Right lobe of liver (tissue), 6 donors: ENCODE data around the gene SRP68. TPM values are rescaled to one million over a fixed set of nuclear protein-coding genes. Genes with fewer than 3 reads are reported as not detected.

Experiments
- ATAC-seq, 4 donors: fragments of 200-7000 bp; cut with Tn5 transposase; one replicate each; pipeline ENCODE4 v1.9.1; 2020; ENCODE audit warnings: mild to moderate bottlenecking in 4 of 4, moderate library complexity in 4 of 4
- DNase-seq, 3 donors: peaks; one replicate each; pipeline ENCODE4 v3.0.0-alpha.2; 2020
- H3K27ac ChIP-seq, 3 donors: fragments of 200-600 bp; one replicate each; pipeline ENCODE4 v1.8.0; 2022
- H3K27me3 ChIP-seq, 2 donors: fragments of 200-600 bp; one replicate each; pipeline ENCODE4 v1.8.0; 2022
- H3K36me3 ChIP-seq, 4 donors: fragments of 200-600 bp; sonication (generic) in 1 of 4; one replicate each; pipeline versions ENCODE4 v1.5.1 to v1.8.0; 2017 to 2022; ENCODE audit warnings: control low read depth in 1 of 4
- H3K4me1 ChIP-seq, 4 donors: fragments of 200-600 bp; sonication (generic) in 1 of 4; one replicate each; pipeline versions ENCODE4 v1.5.1 to v1.8.0; 2017 to 2022; ENCODE audit warnings: control low read depth in 1 of 4
- H3K4me3 ChIP-seq, 3 donors: fragments of 200-600 bp; one replicate each; pipeline ENCODE4 v1.8.0; 2022
- H3K9me3 ChIP-seq, 4 donors: fragments of 200-600 bp; sonication (generic) in 1 of 4; one replicate each; pipeline versions ENCODE4 v1.5.1 to v1.8.0; 2017 to 2022; ENCODE audit warnings: control low read depth in 1 of 4
- POLR2A ChIP-seq: fragments of 450-650 bp; IDR thresholded peaks from one replicate; pipeline ENCODE4 v1.6.1; 2017; ENCODE audit warnings: antibody characterized with exemption, mild to moderate bottlenecking
- WGBS: methylation state at CpG from one replicate; pipeline ENCODE4 v1.1.6; 2018; ENCODE audit warnings: low coverage, low lambda C conversion rate; ENCODE audit not compliant: insufficient coverage; ENCODE audit errors: missing lambda C conversion rate; 5-methylcytosine and 5-hydroxymethylcytosine counted together
- intact Hi-C, 2 donors: fragments of 100-400 bp; cut with DNase I; formaldehyde crosslinking; loops; one replicate each; pipeline versions ENCODE4 v1.11.2 to v1.14.1; 2022
- total RNA-seq, 6 experiments: library from RNA; depleted of rRNA in 2 of 6; stranded (reverse); fragments of >200 nt in 2 of 6; fragmentation: NEBNext Ultra II Directional in 3 of 6; extraction: Animal tissue kit (Norgen Biotek cat#: 25700) in 3 of 6; gene quantifications; one replicate each; pipeline versions ENCODE4 v1.1.0 to v1.2.4, GENCODE V29; 2016 to 2023
- TF ChIP-seq, protein P1 (sequence below), 4 donors: fragments of 200-600 bp in 3 of 4; fragments of 450-650 bp in 1 of 4; IDR thresholded peaks; one replicate each; pipeline versions ENCODE4 v1.5.1 to v1.8.0; 2016 to 2022; ENCODE audit warnings: antibody characterized with exemption in 4 of 4, mild to moderate bottlenecking in 2 of 4
- donor health status: DM: no; HTN: yes; CAD: no.
- donor health status: DM: no; HTN: no; CAD: no.
- donor health status: DM: no; HTN: no; CAD: no.
- donor health status: DM: no; HTN: yes; CAD: no.
- donor health status: DM: no; HTN: yes; CAD: no.

Gene SRP68
- total RNA-seq, 6 experiments from 2014 or later: 31.0 to 37.0 (median 35.1) TPM

DNA sequence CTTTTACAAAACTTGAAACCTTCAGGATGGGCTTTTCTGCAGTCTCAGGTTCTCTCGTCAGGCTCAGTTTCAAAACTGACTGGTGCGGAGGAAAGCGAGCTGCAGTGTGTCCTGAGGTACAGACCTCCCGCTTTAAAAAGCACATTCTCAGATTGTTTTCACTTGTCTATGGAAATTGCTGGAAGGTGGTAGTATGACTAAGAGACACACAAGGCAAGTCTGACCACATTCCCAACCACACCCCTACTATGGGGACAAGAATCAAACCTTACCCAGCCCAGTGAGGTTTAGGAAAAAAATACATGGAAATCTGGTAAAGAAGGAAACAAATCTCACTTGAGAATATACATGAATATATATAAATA lies 18.2 kb downstream of the SRP68 start:
- no peak overlapping the region for H3K27ac ChIP-seq
- ATAC-seq (no peak), DNase-seq (no peak)
- H3K9me3 ChIP-seq: no peaks in the 10 kb centered on the region
- WGBS: 96% methylated on average over 4 of the region's 4 CpGs
- H3K4me1 ChIP-seq: no peaks in the 10 kb centered on the region
- no peak overlapping the region for H3K4me3 ChIP-seq
- peaks cover 16 to 87% (median 43%) of the 10 kb centered on the region in 4 donors for H3K36me3 ChIP-seq
- intact Hi-C loops: no loop called here
- TF ChIP-seq, protein P1, sequence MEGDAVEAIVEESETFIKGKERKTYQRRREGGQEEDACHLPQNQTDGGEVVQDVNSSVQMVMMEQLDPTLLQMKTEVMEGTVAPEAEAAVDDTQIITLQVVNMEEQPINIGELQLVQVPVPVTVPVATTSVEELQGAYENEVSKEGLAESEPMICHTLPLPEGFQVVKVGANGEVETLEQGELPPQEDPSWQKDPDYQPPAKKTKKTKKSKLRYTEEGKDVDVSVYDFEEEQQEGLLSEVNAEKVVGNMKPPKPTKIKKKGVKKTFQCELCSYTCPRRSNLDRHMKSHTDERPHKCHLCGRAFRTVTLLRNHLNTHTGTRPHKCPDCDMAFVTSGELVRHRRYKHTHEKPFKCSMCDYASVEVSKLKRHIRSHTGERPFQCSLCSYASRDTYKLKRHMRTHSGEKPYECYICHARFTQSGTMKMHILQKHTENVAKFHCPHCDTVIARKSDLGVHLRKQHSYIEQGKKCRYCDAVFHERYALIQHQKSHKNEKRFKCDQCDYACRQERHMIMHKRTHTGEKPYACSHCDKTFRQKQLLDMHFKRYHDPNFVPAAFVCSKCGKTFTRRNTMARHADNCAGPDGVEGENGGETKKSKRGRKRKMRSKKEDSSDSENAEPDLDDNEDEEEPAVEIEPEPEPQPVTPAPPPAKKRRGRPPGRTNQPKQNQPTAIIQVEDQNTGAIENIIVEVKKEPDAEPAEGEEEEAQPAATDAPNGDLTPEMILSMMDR (IDR thresholded peaks at IDR 0.05): no peak
- TF ChIP-seq POLR2A: no peak
- no peaks in the 10 kb centered on the region for H3K27me3 ChIP-seq

DNA sequence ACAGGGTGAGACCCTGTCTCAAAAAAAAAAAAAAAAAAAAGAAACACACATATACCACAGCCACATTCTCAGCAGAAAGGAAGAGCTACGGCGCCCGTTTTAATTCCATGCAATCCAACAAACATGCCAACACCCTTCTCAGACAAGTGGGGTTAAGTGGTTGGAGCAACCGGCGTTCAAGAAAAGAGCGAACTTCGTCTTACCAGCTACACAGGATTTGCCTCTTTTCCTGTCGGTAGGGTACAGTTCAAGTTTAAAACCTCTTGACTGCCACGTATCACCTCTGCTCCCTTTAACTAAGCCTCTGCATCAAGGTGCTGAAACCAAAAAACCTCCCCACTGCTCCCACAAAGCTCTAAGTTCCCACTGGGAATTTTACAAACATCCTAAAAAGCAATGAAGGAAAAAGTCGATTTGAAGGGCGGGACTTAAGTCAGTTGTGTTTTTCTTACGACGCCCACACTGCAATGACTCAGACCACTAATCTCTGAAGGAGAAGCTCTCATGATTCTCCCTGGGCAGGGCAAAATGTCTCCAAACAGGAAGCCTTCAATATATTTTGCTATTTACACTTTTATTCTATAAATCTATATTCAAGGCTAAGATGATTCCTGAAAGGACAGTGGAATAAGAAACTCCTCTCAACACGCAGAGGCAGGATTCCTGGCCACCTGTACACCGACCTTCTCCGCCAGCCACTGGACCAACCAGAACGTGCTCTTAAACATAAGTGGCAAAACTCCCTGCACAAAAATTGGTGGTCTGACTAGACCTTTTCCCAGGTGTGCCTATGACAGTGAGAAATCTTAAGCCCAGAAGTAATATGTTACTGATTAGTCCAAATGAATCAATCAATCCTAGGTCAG lies 18.8 kb downstream of the SRP68 start:
- intact Hi-C loops: no loop called here
- H3K4me1 ChIP-seq: no peaks in the 10 kb centered on the region
- DNase-seq (no peak), ATAC-seq (no peak)
- no peak overlapping the region for H3K4me3 ChIP-seq
- H3K9me3 ChIP-seq: no peaks in the 10 kb centered on the region
- no peaks in the 10 kb centered on the region for H3K27me3 ChIP-seq
- 87% methylated on average over 14 of the region's 17 CpGs for WGBS
- TF ChIP-seq, protein P1 (IDR thresholded peaks at IDR 0.05): no peak
- no peak for TF ChIP-seq POLR2A
- no peak overlapping the region for H3K27ac ChIP-seq
- peaks cover 11 to 87% (median 43%) of the 10 kb centered on the region in 4 donors for H3K36me3 ChIP-seq

DNA sequence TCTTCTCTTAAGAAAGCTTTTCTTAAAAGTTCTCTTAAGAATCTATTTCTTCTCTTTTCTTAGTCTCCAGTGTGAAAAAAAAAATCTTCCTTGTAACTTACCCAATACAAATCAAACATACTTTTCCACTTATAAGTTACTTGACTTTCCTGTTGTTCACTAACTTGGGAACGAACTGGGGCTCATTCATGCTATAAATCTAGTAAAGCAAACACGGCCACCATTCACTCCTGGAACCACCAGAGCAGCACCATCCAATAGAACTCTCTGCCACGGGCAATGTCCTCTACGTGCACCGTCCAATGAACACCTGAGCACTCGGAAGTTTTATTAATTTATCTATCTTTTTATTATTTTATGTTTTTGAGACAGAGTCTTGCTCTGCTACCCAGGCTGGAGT lies 20.8 kb downstream of the SRP68 start:
- H3K4me1 ChIP-seq: no peaks in the 10 kb centered on the region
- H3K27me3 ChIP-seq: no peaks in the 10 kb centered on the region
- H3K9me3 ChIP-seq: no peaks in the 10 kb centered on the region
- H3K36me3 ChIP-seq: peaks cover 2 to 87% (median 42%) of the 10 kb centered on the region in 4 donors
- intact Hi-C loops: no loop called here
- H3K27ac ChIP-seq: no peak overlapping the region
- TF ChIP-seq POLR2A: no peak
- TF ChIP-seq, protein P1 (IDR thresholded peaks at IDR 0.05): no peak
- ATAC-seq (no peak), DNase-seq (no peak)
- no peak overlapping the region for H3K4me3 ChIP-seq
- 79% methylated on average over 6 of the region's 6 CpGs for WGBS

DNA sequence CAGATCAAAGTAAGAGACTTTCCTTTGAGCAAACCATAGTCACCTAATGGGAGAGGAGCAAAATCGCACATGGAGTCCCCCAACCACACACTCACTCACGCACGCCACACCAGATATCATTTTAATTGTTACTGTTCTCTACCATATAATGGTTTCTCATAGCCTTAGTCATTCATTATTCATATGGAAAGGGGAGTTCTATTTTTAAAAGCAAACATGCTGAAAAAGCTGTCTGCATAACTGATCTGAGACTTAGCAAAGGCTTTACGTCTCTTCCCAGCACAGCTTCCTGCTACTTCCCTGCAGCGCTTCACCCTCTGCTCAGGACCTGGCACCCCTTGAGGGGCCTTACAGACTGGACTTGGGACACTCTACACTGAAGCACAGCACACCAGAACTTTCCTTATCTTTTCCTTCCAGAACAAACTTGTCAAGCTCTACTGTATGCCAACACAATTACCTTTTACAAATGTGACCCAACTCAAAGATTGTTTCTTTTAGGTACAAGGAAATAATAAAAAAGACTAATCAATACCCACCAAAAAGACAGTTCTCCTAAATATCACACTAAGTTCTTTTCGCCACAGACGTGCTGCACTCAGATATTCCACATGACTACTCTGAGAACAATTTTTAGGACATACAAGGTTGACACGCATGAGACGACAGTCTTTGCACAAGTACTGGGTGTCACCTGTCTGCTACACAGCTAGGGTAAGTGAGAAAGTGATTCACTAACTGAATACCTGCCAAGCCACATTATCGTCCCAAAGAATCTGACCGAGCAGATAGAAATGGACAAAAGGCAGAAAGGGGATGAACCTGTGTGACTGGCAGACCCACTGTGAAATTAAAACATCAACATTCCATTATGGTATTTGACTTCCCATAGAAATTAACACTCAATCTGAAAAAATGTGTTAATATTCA lies 21.5 kb downstream of the SRP68 start:
- WGBS: 87% methylated on average over 9 of the region's 11 CpGs
- H3K4me1 ChIP-seq: no peaks in the 10 kb centered on the region
- no peaks in the 10 kb centered on the region for H3K27me3 ChIP-seq
- H3K36me3 ChIP-seq: peaks cover 0 to 87% (median 41%) of the 10 kb centered on the region in 4 donors
- no peak overlapping the region for H3K27ac ChIP-seq
- no peaks in the 10 kb centered on the region for H3K9me3 ChIP-seq
- DNase-seq (no peak), ATAC-seq (no peak)
- intact Hi-C loops: no loop called here
- TF ChIP-seq, protein P1 (IDR thresholded peaks at IDR 0.05): no peak
- TF ChIP-seq POLR2A: no peak
- no peak overlapping the region for H3K4me3 ChIP-seq
